Omental fat pad (tissue), 4 donors: Measurements from ENCODE around the gene OTOP2. TPM values are rescaled to one million over a fixed set of nuclear protein-coding genes. Genes with fewer than 3 reads are reported as not detected.

Experiments
- ATAC-seq: fragments of 150-250 bp; one replicate; pipeline ENCODE4 v1.9.1; 2016; ENCODE audit warnings: mild to moderate bottlenecking, moderate library complexity; ENCODE audit not compliant: low FRiP score
- DNase-seq: peaks from one replicate; pipeline ENCODE4 v3.0.0-alpha.2; 2019; ENCODE audit warnings: low spot score
- total RNA-seq, 4 donors: library from RNA; depleted of rRNA; stranded (reverse); fragments of >200 nt; gene quantifications; one replicate each; pipeline ENCODE4 v1.1.0, GENCODE V29; 2016
- TF ChIP-seq, protein P1 (sequence below), 3 donors: fragments of 450-650 bp; IDR thresholded peaks; one replicate each; pipeline ENCODE4 v1.5.1; 2016 to 2017; ENCODE audit warnings: antibody characterized with exemption in 3 of 3, mild to moderate bottlenecking in 3 of 3, moderate library complexity in 2 of 3

OTOP2 gene
- total RNA-seq, 4 donors from 2014 or later: not detected

DNA sequence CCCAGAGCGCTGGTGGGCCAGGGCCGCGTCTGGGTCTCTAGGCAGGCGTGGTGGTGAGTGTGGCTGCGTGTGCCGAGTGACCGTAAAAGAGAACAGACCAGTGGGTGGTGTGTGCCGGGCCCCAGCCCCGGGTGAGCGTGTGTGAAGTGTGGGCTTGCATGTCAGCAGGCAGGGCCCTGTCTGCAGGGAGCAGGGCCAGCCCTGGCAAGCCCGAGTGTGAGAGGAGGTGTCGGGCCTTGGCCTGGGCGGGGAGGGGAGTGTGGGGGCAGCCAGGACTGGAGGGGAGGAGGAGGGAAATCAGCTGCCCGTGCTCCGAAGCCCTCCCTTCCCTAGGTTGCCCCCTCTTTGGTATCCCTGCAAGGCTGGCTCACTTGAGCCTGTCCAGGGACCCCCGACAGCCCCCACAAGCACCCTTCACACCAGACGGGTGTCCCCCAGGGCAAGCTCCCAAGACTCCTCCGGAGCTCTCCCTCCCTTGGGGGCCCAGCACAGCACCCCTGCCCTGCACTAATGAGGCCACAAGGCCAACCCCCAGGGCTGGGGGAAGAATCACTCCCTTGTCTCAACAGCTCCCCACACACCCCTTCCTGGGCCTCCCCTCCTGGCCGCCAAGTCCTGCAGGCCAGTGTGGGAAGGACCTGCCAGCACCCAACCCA, 2.9 kb upstream of the OTOP2 start:
- TF ChIP-seq, protein P1, sequence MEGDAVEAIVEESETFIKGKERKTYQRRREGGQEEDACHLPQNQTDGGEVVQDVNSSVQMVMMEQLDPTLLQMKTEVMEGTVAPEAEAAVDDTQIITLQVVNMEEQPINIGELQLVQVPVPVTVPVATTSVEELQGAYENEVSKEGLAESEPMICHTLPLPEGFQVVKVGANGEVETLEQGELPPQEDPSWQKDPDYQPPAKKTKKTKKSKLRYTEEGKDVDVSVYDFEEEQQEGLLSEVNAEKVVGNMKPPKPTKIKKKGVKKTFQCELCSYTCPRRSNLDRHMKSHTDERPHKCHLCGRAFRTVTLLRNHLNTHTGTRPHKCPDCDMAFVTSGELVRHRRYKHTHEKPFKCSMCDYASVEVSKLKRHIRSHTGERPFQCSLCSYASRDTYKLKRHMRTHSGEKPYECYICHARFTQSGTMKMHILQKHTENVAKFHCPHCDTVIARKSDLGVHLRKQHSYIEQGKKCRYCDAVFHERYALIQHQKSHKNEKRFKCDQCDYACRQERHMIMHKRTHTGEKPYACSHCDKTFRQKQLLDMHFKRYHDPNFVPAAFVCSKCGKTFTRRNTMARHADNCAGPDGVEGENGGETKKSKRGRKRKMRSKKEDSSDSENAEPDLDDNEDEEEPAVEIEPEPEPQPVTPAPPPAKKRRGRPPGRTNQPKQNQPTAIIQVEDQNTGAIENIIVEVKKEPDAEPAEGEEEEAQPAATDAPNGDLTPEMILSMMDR (IDR thresholded peaks at IDR 0.05): no peak
- DNase-seq (no peak), ATAC-seq (peak; percentile 10)

DNA sequence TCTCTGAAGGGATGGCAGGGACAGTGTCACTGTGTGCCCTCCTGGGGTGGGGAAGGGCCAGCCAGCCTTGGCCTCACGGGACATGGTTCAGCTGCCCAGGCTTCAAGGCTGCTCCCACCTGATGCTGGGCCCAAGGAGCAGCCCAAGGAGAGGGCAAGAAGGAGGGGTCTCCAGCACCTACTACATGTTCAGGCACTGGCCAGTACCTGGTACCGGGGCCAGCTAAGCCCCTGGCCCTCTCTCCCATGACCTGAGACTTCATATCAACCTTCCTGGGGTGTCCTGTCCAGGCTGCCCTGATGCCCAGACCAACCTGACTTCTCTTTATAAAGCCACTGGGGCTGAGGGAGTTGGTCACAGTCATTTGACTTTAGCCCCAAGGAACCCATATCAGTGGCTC, 2.3 kb upstream of the OTOP2 start:
- TF ChIP-seq, protein P1 (IDR thresholded peaks at IDR 0.05): no peak
- ATAC-seq (no peak), DNase-seq (no peak)

DNA sequence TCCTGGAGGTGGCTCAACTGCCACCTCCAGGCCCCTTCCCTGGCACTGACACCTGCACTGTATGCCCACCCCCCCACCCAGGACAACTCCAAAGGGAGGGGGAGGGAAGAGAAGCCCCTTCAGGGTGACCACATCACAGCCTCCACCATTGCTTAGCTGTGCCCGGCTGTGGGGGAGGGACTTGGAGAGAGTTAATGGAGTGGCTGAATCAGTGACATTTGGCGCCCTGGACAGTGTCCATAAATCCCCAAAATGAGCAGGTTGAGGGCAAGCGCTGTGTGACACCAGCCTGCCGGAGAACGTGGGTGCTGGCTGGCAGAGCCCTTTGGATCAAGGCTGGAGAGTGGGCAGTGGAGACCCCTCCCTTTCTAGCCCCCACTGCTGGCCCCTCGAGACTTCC, 1.9 kb upstream of the OTOP2 start:
- DNase-seq (no peak), ATAC-seq (no peak)
- TF ChIP-seq, protein P1 (IDR thresholded peaks at IDR 0.05): no peak

DNA sequence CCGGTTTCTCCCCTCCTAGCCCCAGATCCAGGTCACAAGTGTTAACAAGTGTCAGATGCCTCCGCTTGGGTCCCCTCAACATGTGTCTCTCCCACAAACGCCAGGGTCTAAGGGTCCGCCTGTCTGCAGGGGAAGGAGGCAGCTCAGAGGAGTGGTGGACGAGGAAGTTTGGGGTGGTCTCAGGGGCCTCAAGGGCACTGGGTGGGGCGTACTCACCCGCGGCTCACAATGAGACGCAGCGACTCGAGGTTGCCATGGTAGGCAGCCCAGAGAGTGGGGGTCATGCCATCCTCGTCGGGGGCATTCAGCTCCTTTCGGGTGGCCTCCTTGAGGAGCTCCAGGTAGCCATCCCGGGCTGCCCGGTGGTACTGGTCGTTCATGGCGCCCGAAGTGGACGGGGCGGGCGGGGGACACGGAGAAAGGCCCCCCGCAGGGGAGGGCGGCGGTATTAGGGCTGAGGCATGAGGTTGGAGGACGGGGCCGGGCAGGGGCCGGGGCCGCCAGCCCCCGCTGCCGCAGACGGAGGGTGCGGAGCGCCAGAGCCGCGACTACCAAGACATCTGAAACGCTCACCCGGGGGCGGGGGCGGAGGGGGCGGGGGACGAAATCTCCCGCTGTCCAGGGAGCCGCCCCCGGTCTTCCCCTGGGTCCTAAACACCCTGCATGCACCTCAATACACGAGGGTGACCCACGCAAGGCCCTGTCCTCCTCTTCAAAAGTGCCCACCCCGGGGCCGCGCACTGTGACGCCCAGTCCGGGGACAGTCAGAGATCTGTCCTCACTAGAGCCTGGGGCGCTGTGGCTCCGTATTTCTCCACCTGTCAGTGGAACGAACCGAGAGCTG, 1.2 kb upstream of the OTOP2 start, which contains the start of gene USH1G:
Gene USH1G, minus strand, starts transcription at position 562 of the 844 bp plus-strand sequence. Its CDS starts 182 bp downstream, at position 380.
- no peak for DNase-seq
- no peak for ATAC-seq
- TF ChIP-seq, protein P1 (IDR thresholded peaks at IDR 0.05): no peak

DNA sequence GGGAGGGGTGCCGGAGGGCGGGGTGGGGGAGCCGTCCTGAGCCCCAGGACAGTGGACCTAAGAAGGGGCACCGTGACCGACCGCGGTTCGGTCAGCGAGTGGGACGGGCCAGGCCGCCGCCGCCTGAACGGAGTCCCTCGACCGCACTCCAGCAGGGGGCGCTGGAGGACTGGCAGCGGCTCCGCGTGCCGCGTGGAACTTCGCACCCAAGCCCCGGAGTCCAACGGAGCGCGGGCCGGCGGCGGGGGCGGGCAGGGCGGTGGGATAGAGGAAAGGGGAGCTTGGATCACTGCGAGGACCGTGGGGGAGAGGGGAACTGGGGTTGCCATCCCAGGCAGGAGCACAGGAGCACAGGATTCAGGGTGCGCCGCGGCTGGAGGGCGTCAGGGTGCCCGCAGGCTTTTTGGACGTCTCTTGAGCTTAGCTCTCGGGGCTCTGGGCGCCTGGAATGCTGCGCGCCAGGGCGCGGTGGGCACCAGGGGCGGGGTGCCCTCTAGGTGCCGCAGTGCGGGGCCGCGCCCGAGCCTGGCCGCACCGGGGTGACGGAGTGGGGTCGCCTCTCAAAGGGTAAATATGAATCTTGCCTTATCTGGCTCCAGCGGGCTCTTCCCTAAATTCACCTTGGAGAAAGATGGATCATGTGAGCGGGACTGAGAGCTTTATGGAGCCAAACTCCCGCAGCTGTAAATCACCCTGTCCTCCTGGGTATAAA, 379 bp upstream of the OTOP2 start:
- ATAC-seq (peak; percentile 45), DNase-seq (peak; percentile 67)
- TF ChIP-seq, protein P1 (IDR thresholded peaks at IDR 0.05): no peak

DNA sequence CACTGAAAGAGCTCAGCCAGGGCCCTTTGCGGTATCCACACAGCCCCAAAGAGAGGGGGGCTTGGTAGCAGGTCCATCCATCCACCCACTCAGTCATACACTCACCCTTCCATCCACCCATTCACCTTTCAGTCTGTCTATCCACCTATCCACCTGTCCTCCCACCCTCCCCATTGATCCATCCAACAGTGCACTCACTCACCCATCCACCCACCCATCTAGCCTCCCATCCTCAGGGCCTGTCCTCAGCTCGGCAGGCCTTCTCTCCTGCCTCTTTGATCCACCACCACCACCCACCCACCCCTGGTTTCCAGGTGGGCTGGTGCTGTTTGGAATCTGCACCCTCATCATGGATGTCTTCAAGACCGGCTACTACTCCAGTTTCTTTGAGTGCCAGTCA, 1.2 kb downstream of the OTOP2 start:
- TF ChIP-seq, protein P1 (IDR thresholded peaks at IDR 0.05): no peak
- DNase-seq: no peak
- ATAC-seq: no peak
